AG04450 (cell line): ENCODE results near the gene MGAT1. TPM values are rescaled to one million over a fixed set of nuclear protein-coding genes. Genes with fewer than 3 reads are reported as not detected.

ENCODE experiments used
- CTCF ChIA-PET: fragments of 300-600, 350-600 bp; formaldehyde crosslinking; extraction: SDS; loops from one replicate; lab custom pipeline; 2022; ENCODE audit warnings: antibody characterized with exemption, inconsistent platforms; lab: Charles Lee
- POLR2A ChIA-PET: fragments of 350-600 bp; formaldehyde crosslinking; extraction: SDS; loops from one replicate; lab custom pipeline; 2021; ENCODE audit warnings: antibody characterized with exemption, inconsistent platforms; lab: Yijun Ruan, JAX
- DNase-seq: peaks from one replicate; pipeline ENCODE4 v3.0.0-alpha.2; 2011; ENCODE audit warnings: low read depth, low spot score
- H3K27ac ChIP-seq: one replicate; pipeline ENCODE4 v1.5.1; 2012; ENCODE audit warnings: low read depth, low read length, control low read depth
- H3K27me3 ChIP-seq: one replicate; pipeline ENCODE4 v1.6.0; 2012; ENCODE audit warnings: low read length; ENCODE audit not compliant: control insufficient read depth, insufficient read depth
- H3K4me3 ChIP-seq: 2 replicates; pipeline ENCODE4 v1.5.1; 2011; ENCODE audit warnings: mild to moderate bottlenecking, low read depth, low read length, control low read depth
- H3K9me3 ChIP-seq: 2 replicates; pipeline ENCODE4 v1.5.1; 2012; ENCODE audit warnings: low read length; ENCODE audit not compliant: control insufficient read depth, insufficient read depth
- polyA plus RNA-seq: library from polyadenylated mRNA; depleted of rRNA; stranded (reverse); fragments of >200 nt; gene quantifications from 2 replicates; pipeline ENCODE4 v1.2.3, GENCODE V29; 2011
- TF ChIP-seq, protein P1 (sequence below): IDR thresholded peaks from 2 replicates; pipeline ENCODE4 v1.5.1; 2011; ENCODE audit warnings: low read depth, low read length, control low read depth, inconsistent platforms

Gene MGAT1
- polyA plus RNA-seq, 1 experiment = 96.2 TPM

DNA sequence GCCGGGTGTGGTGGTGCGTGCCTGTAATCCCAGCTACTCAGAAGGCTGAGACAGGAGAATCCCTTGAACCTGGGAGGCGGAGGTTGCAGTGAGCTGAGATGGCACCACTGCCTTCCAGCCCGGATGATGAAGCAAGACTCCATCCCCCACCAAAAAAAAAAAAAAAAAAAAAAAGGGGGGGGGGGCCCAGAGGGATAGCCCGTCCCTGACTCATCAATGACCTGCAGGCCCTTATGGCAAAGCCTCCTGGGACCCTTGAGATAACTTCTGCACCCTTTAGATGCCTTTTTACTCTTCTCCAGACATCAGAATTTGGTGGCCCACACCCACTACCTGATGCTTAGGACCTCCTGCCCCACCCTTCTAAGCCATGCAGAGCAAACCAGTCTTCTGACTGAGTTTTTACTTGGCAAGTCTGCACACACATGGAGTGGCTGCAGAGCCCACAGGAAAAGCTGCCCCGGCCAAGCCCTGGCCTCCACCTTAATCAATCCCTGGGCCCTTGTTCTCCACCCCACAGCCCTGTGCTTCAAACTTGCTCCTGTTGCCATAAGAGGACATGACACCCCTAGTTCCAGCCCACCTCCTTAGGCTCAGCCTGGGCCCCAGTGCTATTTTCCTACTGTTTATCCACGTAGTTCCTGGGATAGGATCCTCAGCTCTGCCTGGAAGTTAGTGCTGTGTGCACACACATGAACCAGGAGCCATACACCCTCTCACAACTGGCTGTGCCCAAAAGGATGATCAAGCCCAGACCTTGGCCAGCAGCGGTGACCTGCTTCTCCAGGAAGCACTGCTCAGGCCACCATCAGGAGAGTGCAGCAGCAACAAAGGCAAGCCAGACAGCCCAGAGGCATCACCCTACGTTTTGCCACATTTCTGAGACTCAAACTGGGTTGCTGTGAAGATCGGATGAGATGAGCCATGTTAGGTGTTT is 5.1 kb downstream of the MGAT1 start:
- CTCF ChIA-PET = no interaction called here
- no peaks in the 10 kb centered on the region for H3K27me3 ChIP-seq
- DNase-seq = no peak
- no peak overlapping the region for H3K4me3 ChIP-seq
- POLR2A ChIA-PET = interaction anchor here (1.2 kb wide), 1 partner anchor 10 kb away, joined by 4 read pairs; no protein-coding TSS in a partner anchor
- TF ChIP-seq, protein P1, sequence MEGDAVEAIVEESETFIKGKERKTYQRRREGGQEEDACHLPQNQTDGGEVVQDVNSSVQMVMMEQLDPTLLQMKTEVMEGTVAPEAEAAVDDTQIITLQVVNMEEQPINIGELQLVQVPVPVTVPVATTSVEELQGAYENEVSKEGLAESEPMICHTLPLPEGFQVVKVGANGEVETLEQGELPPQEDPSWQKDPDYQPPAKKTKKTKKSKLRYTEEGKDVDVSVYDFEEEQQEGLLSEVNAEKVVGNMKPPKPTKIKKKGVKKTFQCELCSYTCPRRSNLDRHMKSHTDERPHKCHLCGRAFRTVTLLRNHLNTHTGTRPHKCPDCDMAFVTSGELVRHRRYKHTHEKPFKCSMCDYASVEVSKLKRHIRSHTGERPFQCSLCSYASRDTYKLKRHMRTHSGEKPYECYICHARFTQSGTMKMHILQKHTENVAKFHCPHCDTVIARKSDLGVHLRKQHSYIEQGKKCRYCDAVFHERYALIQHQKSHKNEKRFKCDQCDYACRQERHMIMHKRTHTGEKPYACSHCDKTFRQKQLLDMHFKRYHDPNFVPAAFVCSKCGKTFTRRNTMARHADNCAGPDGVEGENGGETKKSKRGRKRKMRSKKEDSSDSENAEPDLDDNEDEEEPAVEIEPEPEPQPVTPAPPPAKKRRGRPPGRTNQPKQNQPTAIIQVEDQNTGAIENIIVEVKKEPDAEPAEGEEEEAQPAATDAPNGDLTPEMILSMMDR = no peak
- peaks cover 3% of the 10 kb centered on the region; the same call in 1 of the 2 replicates for H3K9me3 ChIP-seq
- H3K27ac ChIP-seq = no peak overlapping the region

- ChIA-PET POLR2A (no interaction called here), CTCF (interaction anchor here (1.0 to 3.2 kb wide), 2 partner anchors 12 to 73 kb away, joined by 3 to 15 read pairs; no protein-coding TSS in a partner anchor)
- H3K27ac ChIP-seq = no peak overlapping the region
These were observed 6.8 kb downstream of the MGAT1 start for GRCh38 chr5:180795771-180796313.

GRCh38 chr5:180792965-180793287 is 9.7 kb downstream of the MGAT1 start:
- ChIA-PET CTCF (interaction anchor here (3.2 kb wide), 1 partner anchor 9 kb away, joined by 15 read pairs; no protein-coding TSS in a partner anchor), POLR2A (interaction anchor here (1.4 kb wide), 1 partner anchor 10 kb away, joined by 4 read pairs; the partner anchor contains the start of gene MGAT1)
- H3K27ac ChIP-seq = no peak overlapping the region
- TF ChIP-seq, protein P1 = no peak
- no peaks in the 10 kb centered on the region for H3K27me3 ChIP-seq
- H3K9me3 ChIP-seq = peaks cover 10% of the 10 kb centered on the region; the same call in 1 of the 2 replicates
- no peak for DNase-seq
- no peak overlapping the region for H3K4me3 ChIP-seq

More at GRCh38 chr5:180795771-180796313, 6.8 kb downstream of the MGAT1 start:
- Histone ChIP-seq H3K27me3 (no peaks in the 10 kb centered on the region), H3K9me3 (peaks cover 10% of the 10 kb centered on the region; the same call in 1 of the 2 replicates), H3K4me3 (no peak overlapping the region)
- TF ChIP-seq, protein P1 = no peak
- DNase-seq = no peak

- POLR2A ChIA-PET = interaction anchor here (1.4 kb wide), 1 partner anchor 10 kb away, joined by 4 read pairs; the partner anchor contains the start of gene MGAT1
These were observed 10.2 kb downstream of the MGAT1 start for GRCh38 chr5:180792287-180792964.

More at GRCh38 chr5:180792287-180792964, 10.2 kb downstream of the MGAT1 start:
- H3K9me3 ChIP-seq = peaks cover 10% of the 10 kb centered on the region; the same call in 1 of the 2 replicates
- DNase-seq = no peak
- H3K27me3 ChIP-seq = no peaks in the 10 kb centered on the region
- no peak overlapping the region for H3K4me3 ChIP-seq
- CTCF ChIA-PET = interaction anchor here (3.2 kb wide), 1 partner anchor 8 kb away, joined by 15 read pairs; no protein-coding TSS in a partner anchor
- H3K27ac ChIP-seq = no peak overlapping the region
- TF ChIP-seq, protein P1 = no peak
